ENCODE results near the gene DFFB.

DNA sequence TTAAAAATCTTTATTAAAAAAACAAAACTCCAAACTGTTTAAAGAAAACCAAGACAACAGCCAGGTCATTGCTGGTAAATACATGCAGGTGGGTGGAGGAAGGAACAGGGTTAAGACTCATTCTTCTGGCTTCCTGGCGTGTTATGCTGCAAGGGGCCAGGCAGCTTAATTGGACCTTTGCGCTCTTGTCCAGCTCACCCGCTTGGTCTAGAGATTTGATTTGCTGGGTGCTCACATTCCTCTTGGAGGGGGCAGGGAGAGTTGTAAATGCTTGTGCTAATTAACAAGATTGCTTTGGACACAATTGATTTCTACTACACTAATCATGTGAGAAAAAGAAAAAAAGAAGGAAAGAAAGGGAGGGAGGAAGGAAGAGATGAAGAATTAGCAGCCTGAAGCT is 10.7 kb upstream of the DFFB start:
- TF ChIP-seq, protein P1, sequence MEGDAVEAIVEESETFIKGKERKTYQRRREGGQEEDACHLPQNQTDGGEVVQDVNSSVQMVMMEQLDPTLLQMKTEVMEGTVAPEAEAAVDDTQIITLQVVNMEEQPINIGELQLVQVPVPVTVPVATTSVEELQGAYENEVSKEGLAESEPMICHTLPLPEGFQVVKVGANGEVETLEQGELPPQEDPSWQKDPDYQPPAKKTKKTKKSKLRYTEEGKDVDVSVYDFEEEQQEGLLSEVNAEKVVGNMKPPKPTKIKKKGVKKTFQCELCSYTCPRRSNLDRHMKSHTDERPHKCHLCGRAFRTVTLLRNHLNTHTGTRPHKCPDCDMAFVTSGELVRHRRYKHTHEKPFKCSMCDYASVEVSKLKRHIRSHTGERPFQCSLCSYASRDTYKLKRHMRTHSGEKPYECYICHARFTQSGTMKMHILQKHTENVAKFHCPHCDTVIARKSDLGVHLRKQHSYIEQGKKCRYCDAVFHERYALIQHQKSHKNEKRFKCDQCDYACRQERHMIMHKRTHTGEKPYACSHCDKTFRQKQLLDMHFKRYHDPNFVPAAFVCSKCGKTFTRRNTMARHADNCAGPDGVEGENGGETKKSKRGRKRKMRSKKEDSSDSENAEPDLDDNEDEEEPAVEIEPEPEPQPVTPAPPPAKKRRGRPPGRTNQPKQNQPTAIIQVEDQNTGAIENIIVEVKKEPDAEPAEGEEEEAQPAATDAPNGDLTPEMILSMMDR (IDR thresholded peaks at IDR 0.05) = no peak
- no peak for TF ChIP-seq POLR2A (IDR thresholded peaks at IDR 0.05)
- no peak for TF ChIP-seq POLR2AphosphoS5 (IDR thresholded peaks at IDR 0.05)
- no peak for TF ChIP-seq EP300 (IDR thresholded peaks at IDR 0.05; ENCODE audit: low read depth)
